Epithelial cell of proximal tubule (primary cell): ENCODE measurements around the gene STRN4. TPM values are rescaled to one million over a fixed set of nuclear protein-coding genes. Genes with fewer than 3 reads are reported as not detected.
A peak's percentile ranks its signal among the peaks of the same experiment; 100 is the strongest.

ENCODE experiments used
- DNase-seq: peaks from one replicate; pipeline ENCODE4 v3.0.0-alpha.2; 2011; ENCODE audit warnings: low read depth
- H3K4me3 ChIP-seq: 2 replicates; pipeline ENCODE4 v1.5.1; 2011; ENCODE audit warnings: low read depth, mild to moderate bottlenecking, low read length
- CTCF ChIP-seq: conservative IDR thresholded peaks from 2 replicates; pipeline ENCODE4 v1.5.1; 2012; ENCODE audit warnings: low read depth, mild to moderate bottlenecking, low read length
- total RNA-seq: library from RNA; depleted of rRNA; stranded (reverse); fragments of >200 nt; gene quantifications from 2 replicates; pipeline ENCODE4 v1.2.3, GENCODE V29; 2015

Gene STRN4
- total RNA-seq, 1 donor from 2014 or later = 62.1 TPM

DNA sequence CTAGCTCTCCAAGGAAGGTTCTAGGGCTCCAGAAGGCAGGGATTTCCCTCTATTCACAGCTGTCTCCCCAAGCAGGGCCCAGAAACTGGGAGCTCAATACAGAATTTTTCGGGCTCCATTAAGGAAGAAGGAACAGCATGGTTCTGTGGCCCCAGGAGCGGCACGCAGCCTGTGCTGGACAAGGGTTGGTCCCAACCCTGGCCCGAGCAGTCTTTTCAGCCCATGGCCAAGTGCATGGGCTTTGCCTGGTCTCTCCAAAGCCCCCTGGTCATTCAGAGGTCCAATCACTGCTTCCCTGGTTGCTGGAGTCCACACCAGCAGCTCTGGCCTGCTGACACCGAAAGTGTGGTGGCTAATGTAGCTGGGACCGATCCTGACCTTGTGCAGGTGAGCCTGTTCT is 22.8 kb downstream of the STRN4 start:
- no peak for TF ChIP-seq CTCF
- DNase-seq = no peak
- no peak overlapping the region for H3K4me3 ChIP-seq

GRCh38 chr19:46723023-46723461 is 23.2 kb downstream of the STRN4 start:
- no peak overlapping the region for H3K4me3 ChIP-seq
- no peak for TF ChIP-seq CTCF
- no peak for DNase-seq

DNA sequence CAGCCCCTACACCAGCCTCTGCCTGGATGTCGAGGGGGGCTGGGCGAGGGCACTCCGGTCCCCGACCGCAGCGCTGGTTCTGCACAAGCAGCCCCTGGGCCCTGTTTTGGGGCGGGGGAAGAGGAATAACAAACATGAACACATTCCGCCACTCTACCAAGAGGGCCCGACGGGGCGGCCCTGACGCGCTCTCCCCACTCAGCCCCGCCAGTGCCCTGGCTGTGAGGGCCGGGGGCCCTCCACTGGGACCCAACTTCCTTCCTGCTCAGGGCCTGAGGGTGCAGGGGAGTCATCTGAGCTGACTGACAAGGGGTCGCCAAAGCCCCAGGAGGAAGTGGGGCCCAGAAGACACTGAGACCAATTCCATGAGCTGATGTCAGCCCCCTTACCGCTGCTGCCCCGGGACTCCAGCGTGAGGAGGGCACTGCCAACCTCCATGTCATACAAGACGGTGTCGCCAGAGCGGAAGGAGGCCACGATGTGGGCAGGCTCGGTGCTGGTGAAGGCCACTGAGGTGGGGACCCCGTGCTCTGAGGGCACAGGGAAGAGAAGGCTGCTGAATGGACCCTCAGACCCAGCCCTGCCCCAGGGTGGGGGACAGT is 23.7 kb downstream of the STRN4 start:
- DNase-seq = no peak
- no peak for TF ChIP-seq CTCF

DNA sequence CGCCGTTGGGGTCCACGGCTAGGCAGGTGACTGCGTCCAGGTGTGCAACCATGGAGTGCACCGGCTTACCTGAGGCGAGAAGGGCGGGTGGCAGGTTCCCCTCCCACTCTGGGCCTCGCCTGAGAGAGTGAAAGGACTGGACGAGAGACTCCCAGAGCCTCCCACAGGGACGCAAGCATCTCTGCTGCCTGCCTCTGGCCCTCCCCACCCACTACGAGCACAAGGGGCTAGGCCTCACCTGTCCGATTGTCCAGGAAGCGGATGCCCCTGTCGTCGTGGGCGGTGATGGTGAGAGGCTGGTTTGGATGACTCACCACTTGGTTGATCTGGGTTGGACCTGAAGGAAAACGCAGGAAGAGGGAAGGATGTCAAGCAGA is 24.3 kb downstream of the STRN4 start:
- DNase-seq = no peak
- TF ChIP-seq CTCF = no peak
- H3K4me3 ChIP-seq = no peak overlapping the region

More for the DNA sequence above, 23.7 kb downstream of the STRN4 start:
- H3K4me3 ChIP-seq = no peak overlapping the region

GRCh38 chr19:46721269-46722003 is 24.8 kb downstream of the STRN4 start:
- no peak overlapping the region for H3K4me3 ChIP-seq
- peak; percentile 12 for TF ChIP-seq CTCF
- DNase-seq = no peak

DNA sequence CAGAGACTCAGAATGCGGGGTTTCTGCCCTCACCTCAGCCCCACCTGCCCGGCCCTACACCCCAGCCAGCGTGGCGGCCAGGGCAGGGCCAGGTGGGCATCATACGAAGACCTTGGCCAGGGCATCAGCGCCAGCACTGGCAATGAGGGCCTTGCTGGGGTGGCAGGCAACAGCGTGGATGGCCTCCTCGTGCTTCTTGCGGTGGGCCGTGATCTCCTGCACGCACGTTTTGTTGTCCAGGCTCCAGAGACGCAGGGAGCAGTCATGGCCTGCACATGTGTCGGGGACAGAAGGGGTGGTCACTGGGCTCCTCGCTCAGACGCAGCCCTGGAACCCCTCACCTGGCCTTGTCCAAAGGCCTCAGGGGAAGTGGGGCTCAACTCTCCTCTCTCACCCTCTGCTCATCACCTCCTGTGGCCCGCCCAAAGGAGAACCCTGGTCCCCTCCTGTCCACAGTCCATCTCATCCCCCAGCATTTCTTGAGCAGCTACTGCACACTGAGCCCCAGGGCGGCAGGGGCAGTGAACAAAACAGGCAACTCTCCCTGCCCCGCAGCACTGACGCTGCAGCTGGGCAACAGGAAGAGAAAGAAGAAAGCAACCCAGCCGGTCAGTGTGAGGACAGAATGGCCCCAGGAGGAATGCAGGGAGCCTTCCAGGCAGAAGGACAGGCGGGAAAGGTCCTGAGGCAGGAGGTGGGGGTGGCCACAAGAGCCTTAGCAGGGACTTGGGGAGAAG is 25.6 kb downstream of the STRN4 start:
- no peak overlapping the region for H3K4me3 ChIP-seq
- no peak for TF ChIP-seq CTCF
- DNase-seq = no peak
